HepG2 (cell line): Measurements from ENCODE around the gene C1QBP. TPM values are rescaled to one million over a fixed set of nuclear protein-coding genes. Genes with fewer than 3 reads are reported as not detected.

ENCODE experiments used
- FLYWCH1 ChIP-seq: sonication (generic); formaldehyde crosslinking; IDR thresholded peaks from 2 replicates; pipeline ENCODE4 v1.8.1; 2023; ENCODE audit warnings: mild to moderate bottlenecking, missing genetic modification reagents
- HNRNPLL ChIP-seq: fragments of 200-400 bp; formaldehyde crosslinking; IDR thresholded peaks from 2 replicates; pipeline ENCODE4 v1.6.1; 2017; ENCODE audit warnings: mild to moderate bottlenecking, low read depth, low read length; ENCODE audit not compliant: poor library complexity, severe bottlenecking
- KAT8 ChIP-seq: IDR thresholded peaks from 2 replicates; pipeline ENCODE4 v1.6.1; 2016; ENCODE audit warnings: missing genetic modification reagents, missing compliant biosample characterization
- KDM5A ChIP-seq: fragments of 200-600 bp; sonication (generic); IDR thresholded peaks from 2 replicates; pipeline ENCODE4 v1.7.0; 2018; ENCODE audit warnings: antibody characterized with exemption, mild to moderate bottlenecking, low read length, borderline replicate concordance
- TFE3 ChIP-seq: IDR thresholded peaks from 2 replicates; pipeline ENCODE4 v1.6.1; 2016
- ZNF235 ChIP-seq: sonication (generic); formaldehyde crosslinking; IDR thresholded peaks from 2 replicates; pipeline ENCODE4 v1.8.1; 2023; ENCODE audit warnings: mild to moderate bottlenecking, missing genetic modification reagents, borderline replicate concordance
- ZNF264 ChIP-seq: sonication (generic); formaldehyde crosslinking; IDR thresholded peaks from 2 replicates; pipeline ENCODE4 v1.4.0; 2020; ENCODE audit warnings: missing genetic modification reagents
- polyA plus RNA-seq, 8 experiments: library from polyadenylated mRNA; depleted of rRNA in 3 of 8; stranded (reverse) in 7 of 8; unstranded in 1 of 8; fragments of >200 nt; fragmentation: Illumina TruSeq in 4 of 8; extraction: Trizol in 4 of 8; gene quantifications; 2 replicates each; pipeline versions ENCODE4 v1.2.1 to v1.2.3, GENCODE V29; 2011 to 2016; ENCODE audit warnings: low read depth in 4 of 8, missing spikeins in 1 of 8, mixed read lengths in 1 of 8; ENCODE audit not compliant: insufficient read depth in 1 of 8
- total RNA-seq, 5 experiments: library from RNA; depleted of rRNA; stranded (reverse); fragments of >200 nt; fragmentation: Illumina TruSeq; extraction: Trizol; gene quantifications; 2 replicates each; pipeline ENCODE4 v1.2.3, GENCODE V29; 2016; ENCODE audit warnings: low read depth in 1 of 5
- TF ChIP-seq, protein P1 (sequence below): sonication (generic); formaldehyde crosslinking; IDR thresholded peaks from 2 replicates; pipeline ENCODE4 v1.4.0; 2020; ENCODE audit warnings: missing genetic modification reagents
- TF ChIP-seq, protein P2 (sequence below): sonication (generic); formaldehyde crosslinking; IDR thresholded peaks from 2 replicates; pipeline ENCODE4 v1.5.0; 2020; ENCODE audit warnings: missing genetic modification reagents
- TF ChIP-seq, protein P3 (sequence below): sonication (generic); formaldehyde crosslinking; IDR thresholded peaks from 2 replicates; pipeline ENCODE4 v1.4.0; 2020; ENCODE audit warnings: mild to moderate bottlenecking, missing genetic modification reagents

The C1QBP gene
- total and polyA plus RNA-seq, 2 of the 13 experiments (the other 11 are each of a cell fraction or from before 2014, with no cell fraction given) = 219 to 680 TPM

GRCh38 chr17:5438716-5439445 lies at the start of gene C1QBP (continued):
- TF ChIP-seq, protein P1, sequence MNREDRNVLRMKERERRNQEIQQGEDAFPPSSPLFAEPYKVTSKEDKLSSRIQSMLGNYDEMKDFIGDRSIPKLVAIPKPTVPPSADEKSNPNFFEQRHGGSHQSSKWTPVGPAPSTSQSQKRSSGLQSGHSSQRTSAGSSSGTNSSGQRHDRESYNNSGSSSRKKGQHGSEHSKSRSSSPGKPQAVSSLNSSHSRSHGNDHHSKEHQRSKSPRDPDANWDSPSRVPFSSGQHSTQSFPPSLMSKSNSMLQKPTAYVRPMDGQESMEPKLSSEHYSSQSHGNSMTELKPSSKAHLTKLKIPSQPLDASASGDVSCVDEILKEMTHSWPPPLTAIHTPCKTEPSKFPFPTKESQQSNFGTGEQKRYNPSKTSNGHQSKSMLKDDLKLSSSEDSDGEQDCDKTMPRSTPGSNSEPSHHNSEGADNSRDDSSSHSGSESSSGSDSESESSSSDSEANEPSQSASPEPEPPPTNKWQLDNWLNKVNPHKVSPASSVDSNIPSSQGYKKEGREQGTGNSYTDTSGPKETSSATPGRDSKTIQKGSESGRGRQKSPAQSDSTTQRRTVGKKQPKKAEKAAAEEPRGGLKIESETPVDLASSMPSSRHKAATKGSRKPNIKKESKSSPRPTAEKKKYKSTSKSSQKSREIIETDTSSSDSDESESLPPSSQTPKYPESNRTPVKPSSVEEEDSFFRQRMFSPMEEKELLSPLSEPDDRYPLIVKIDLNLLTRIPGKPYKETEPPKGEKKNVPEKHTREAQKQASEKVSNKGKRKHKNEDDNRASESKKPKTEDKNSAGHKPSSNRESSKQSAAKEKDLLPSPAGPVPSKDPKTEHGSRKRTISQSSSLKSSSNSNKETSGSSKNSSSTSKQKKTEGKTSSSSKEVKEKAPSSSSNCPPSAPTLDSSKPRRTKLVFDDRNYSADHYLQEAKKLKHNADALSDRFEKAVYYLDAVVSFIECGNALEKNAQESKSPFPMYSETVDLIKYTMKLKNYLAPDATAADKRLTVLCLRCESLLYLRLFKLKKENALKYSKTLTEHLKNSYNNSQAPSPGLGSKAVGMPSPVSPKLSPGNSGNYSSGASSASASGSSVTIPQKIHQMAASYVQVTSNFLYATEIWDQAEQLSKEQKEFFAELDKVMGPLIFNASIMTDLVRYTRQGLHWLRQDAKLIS (CRISPR knock-in tag) = no peak
- peak; percentile 57; the same call in 1 of the 2 replicates for TF ChIP-seq KDM5A
- peak; percentile 77 for TF ChIP-seq HNRNPLL
- TF ChIP-seq, protein P2, sequence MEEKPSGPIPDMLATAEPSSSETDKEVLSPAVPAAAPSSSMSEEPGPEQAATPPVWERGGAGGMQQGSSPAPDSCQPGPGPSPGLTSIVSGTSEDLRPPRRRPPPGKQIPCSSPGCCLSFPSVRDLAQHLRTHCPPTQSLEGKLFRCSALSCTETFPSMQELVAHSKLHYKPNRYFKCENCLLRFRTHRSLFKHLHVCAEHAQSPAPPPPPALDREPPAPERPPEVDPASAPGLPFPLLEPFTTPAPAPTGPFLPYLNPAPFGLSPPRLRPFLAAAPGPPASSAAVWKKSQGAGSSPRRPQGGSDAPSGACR (CRISPR knock-in tag) = peak; percentile 74
- peak; percentile 44; the same call in 1 of the 2 replicates for TF ChIP-seq TFE3 (CRISPR knock-in tag)
- peak; percentile 81 for TF ChIP-seq ZNF264 (CRISPR knock-in tag)
- peak; percentile 93 for TF ChIP-seq KAT8 (CRISPR knock-in tag)
- TF ChIP-seq FLYWCH1 = peak; percentile 86
- TF ChIP-seq, protein P3, sequence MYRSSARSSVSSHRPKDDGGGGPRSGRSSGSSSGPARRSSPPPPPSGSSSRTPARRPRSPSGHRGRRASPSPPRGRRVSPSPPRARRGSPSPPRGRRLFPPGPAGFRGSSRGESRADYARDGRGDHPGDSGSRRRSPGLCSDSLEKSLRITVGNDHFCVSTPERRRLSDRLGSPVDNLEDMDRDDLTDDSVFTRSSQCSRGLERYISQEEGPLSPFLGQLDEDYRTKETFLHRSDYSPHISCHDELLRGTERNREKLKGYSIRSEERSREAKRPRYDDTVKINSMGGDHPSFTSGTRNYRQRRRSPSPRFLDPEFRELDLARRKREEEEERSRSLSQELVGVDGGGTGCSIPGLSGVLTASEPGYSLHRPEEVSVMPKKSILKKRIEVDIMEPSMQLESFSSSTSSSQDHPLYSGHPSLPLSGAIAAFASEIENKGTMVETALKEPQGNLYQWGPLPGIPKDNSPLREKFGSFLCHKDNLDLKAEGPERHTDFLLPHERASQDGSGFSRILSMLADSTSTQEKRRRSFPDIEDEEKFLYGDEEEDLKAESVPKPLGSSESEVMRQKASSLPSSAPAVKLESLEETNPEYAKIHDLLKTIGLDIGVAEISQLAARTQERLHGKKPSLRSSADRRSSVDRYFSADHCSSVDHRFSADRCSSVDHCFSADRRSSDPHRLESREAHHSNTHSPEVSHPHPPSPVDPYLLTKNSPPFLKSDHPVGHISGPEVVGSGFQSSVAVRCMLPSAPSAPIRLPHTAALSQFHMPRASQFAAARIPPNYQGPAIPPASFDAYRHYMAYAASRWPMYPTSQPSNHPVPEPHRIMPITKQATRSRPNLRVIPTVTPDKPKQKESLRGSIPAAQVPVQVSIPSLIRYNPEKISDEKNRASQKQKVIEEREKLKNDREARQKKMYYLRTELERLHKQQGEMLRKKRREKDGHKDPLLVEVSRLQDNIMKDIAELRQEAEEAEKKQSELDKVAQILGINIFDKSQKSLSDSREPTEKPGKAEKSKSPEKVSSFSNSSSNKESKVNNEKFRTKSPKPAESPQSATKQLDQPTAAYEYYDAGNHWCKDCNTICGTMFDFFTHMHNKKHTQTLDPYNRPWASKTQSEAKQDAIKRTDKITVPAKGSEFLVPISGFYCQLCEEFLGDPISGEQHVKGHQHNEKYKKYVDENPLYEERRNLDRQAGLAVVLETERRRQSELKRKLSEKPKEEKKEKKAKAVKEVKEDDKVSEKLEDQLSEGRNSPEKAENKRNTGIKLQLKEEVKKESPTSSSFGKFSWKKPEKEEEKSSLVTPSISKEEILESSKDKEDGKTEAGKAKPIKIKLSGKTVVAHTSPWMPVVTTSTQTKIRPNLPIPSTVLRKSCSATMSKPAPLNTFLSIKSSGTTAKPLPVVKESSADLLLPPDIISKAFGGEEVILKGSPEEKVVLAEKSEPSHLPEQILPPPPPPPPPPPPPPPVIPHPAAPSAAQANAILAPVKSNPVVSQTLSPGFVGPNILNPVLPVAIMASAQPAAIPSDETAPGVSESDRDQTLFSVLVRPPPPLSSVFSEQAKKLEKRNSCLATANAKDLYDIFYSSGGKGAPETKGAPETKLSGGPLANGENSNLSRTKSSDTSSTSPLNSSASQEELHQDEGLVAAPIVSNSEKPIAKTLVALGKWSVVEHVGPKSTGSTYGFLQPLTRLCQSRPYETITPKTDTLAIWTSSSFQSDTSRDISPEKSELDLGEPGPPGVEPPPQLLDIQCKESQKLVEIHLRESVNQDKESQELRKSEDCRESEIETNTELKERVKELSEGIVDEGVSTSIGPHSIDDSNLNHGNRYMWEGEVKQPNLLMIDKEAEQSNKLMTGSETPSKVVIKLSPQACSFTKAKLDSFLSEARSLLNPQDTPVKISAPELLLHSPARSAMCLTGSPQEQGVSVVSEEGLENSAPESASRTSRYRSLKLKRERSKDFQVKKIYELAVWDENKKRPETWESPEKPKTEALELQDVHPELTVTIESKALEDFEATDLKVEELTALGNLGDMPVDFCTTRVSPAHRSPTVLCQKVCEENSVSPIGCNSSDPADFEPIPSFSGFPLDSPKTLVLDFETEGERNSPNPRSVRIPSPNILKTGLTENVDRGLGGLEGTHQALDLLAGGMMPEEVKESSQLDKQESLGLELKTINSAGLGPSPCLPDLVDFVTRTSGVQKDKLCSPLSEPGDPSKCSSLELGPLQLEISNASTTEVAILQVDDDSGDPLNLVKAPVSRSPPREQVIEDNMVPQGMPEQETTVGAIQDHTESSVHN (CRISPR knock-in tag) = 0 out of 2 replicates have a peak, but pooled peaks have one; percentile 24
- TF ChIP-seq ZNF235 (CRISPR knock-in tag) = no peak
